SK-N-MC (cell line): ENCODE measurements around the gene ALG1L2.
"Not testable (repeated sequence)": the region's sequence is repeated elsewhere in the genome, so short reads cannot be mapped to it uniquely, and the experiment has no call there.

ENCODE experiments used
- DNase-seq: peaks from one replicate; pipeline ENCODE4 v3.0.0-alpha.2; 2011; ENCODE audit warnings: low read depth, low spot score
- H3K27ac ChIP-seq: fragments of 200-600 bp; sonication (generic); 2 replicates; pipeline ENCODE4 v1.5.1; 2016; ENCODE audit warnings: mixed run types
- H3K36me3 ChIP-seq: fragments of 200-600 bp; sonication (generic); 2 replicates; pipeline ENCODE4 v1.6.1; 2017; ENCODE audit warnings: antibody characterized with exemption, low read length, mixed read lengths; ENCODE audit not compliant: insufficient read depth
- H3K4me3 ChIP-seq: fragments of 200-600 bp; sonication (generic); 2 replicates; pipeline ENCODE4 v1.5.1; 2016
- H3K9ac ChIP-seq: fragments of 200-600 bp; sonication (generic); 2 replicates; pipeline ENCODE4 v1.8.0; 2017; ENCODE audit warnings: mixed run types, mixed read lengths; ENCODE audit not compliant: insufficient read length
- H3K9me3 ChIP-seq: fragments of 200-600 bp; sonication (generic); 2 replicates; pipeline ENCODE4 v1.6.1; 2017; ENCODE audit warnings: low read depth, mild to moderate bottlenecking, antibody characterized with exemption, low read length, moderate library complexity, mixed read lengths
- EZH2 ChIP-seq: fragments of 200-600 bp; sonication (generic); IDR thresholded peaks from one replicate; pipeline ENCODE4 v1.6.1; 2017; ENCODE audit warnings: antibody characterized with exemption
- FOXP2 ChIP-seq: optimal IDR thresholded peaks from 2 replicates; pipeline ENCODE3; 2011; ENCODE audit warnings: mild to moderate bottlenecking, moderate library complexity; ENCODE audit not compliant: insufficient read depth; ENCODE audit errors: extremely low read length, control extremely low read depth
- POLR2AphosphoS5 ChIP-seq: IDR thresholded peaks from 2 replicates; pipeline ENCODE4 v1.6.1; 2012; ENCODE audit warnings: mild to moderate bottlenecking, low read depth, low read length, borderline replicate concordance

Gene ALG1L2

GRCh38 chr3:130111865-130112747 is 30.5 kb downstream of the ALG1L2 start:
- not testable (repeated sequence) for H3K9me3 ChIP-seq, H3K36me3 ChIP-seq
- Histone ChIP-seq H3K9ac (peak overlapping the region; percentile 38), H3K27ac (peak overlapping the region; percentile 1; the same call in 1 of the 2 replicates), H3K4me3 (peak overlapping the region; percentile 90)
- peak; percentile 80 for DNase-seq
- peak; percentile 43; the same call in 1 of the 2 replicates for TF ChIP-seq POLR2AphosphoS5

DNA sequence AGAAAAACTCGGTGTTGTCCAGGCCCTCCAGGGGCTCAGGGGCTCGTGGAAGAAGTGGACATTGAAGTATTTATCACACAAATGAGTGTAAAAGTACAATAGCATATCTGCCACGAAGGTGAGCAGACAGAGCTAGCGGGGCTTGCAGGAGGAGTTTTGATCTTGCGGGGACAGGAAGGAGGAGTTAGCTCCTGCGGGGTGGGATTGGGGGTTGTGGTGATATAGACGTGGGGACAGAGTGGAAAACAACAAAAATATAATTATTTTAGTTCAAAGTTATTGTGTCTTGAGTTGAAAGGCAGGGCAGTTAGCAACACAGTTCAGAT is 31.1 kb downstream of the ALG1L2 start:
- not testable (repeated sequence) for DNase-seq, H3K27ac ChIP-seq, H3K9me3 ChIP-seq, H3K36me3 ChIP-seq
- Histone ChIP-seq H3K9ac (peak overlapping the region; percentile 38), H3K4me3 (peak overlapping the region; percentile 90)

DNA sequence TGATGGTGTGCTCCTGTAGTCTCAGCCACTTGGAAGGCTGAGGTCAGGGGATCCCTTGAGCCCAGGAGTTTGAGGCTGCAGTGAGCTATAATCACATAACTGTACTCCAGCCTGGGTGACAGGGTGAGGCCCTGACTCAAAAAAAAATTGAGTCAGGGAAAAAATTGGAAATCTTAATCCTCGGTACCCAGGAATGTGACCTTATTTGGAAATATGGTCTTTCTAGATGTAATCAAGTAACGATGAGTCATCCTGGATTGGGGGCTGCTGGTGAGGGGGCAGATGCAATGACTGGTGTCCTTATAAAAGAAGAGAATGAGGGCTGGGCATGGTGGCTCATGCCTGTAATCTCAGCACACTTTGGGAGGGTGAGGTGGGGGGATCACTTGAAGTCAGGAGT is 33.8 kb downstream of the ALG1L2 start:
- not testable (repeated sequence) for DNase-seq, H3K27ac ChIP-seq, H3K36me3 ChIP-seq, H3K9ac ChIP-seq, H3K4me3 ChIP-seq, H3K9me3 ChIP-seq

DNA sequence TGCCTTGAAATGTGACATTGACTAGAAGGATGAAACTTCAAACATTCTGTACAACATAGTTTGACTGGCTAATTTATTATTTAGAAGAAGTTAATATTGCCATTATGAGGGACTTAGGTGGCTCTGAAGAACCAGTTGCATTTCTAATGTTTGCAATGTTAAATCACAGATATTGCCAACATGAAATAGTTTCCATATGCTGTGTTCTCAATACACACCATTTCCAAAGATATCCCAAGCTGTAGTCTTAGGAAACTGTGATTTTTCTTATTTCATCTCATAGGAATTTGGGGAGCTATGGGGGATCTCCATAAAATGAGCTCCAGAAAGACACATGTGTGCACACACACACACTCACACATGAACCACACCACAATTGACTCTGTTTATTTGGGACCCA is 36.3 kb downstream of the ALG1L2 start:
- Histone ChIP-seq H3K4me3 (no peak overlapping the region), H3K27ac (no peak overlapping the region), H3K36me3 (no peaks in the 10 kb centered on the region), H3K9ac (no peak overlapping the region), H3K9me3 (no peaks in the 10 kb centered on the region)
- TF ChIP-seq EZH2 (no peak), POLR2AphosphoS5 (no peak), FOXP2 (no peak)
- DNase-seq: no peak

GRCh38 chr3:130119824-130120223 is 38.2 kb downstream of the ALG1L2 start:
- not testable (repeated sequence) for H3K4me3 ChIP-seq, DNase-seq, H3K27ac ChIP-seq, H3K9ac ChIP-seq, H3K36me3 ChIP-seq, H3K9me3 ChIP-seq

DNA sequence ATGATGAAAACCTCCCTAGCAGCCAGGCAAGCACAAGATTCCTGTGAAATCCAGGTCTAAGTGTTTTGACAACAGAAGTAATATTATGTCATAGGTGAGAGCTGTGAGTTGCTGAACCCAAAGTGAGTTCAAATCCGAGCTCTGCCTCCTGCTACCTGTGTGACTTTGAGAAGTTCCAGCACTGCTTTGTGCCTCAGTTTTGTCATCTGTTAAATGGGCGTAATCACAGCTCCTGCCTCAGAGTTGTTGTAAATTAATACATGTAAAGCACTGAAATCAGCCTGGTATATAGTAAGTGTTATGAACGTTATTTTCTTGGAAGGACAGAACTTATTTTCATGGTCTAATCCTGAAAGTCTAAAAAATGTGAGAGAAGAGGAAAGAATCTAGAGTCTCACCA is 38.7 kb downstream of the ALG1L2 start:
- not testable (repeated sequence) for H3K9me3 ChIP-seq, H3K9ac ChIP-seq, H3K36me3 ChIP-seq, H3K27ac ChIP-seq, DNase-seq, H3K4me3 ChIP-seq

DNA sequence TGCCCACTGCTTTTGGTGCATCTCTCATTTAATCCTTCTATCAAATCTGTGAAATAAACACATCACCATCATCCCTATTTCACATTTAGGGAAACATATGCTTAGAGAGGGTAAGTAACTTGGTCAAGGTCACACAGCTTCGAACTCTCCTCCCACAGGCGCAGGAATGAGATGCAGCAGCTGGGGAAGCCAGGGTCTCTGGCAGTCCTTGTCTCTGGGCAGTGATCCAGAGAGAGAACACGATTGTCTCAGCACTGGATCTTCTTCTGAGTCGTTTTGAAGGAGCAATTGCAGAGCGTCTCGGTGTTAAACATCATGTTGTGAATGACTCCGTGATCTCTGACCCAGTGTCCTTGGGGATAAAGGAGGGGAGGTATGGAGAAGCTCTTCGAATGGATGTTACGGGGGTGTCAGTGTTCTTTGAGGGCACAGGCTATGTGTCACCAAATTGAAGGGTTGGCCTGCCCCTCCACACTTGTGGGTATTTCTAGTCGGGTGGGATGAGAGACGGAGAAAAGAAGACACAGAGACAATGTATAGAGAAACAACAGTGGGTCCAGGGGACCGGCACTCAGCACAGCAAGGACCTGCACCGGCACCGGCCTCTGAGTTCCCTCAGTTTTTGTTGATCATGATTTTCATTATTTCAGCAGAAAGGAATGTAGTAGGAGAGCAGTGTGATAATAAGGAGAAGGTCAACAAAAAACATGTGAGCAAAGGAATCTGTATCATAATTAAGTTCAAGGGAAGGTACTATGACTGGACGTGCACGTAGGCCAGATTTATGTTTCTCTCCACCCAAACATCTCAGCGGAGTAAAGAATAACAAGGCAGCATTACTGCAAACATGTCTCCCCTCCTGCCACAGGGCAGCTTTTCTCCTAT is 41.5 kb downstream of the ALG1L2 start:
- H3K36me3 ChIP-seq, H3K9me3 ChIP-seq, H3K9ac ChIP-seq, DNase-seq, H3K27ac ChIP-seq, H3K4me3 ChIP-seq: not testable (repeated sequence)

- H3K9me3 ChIP-seq, H3K9ac ChIP-seq, H3K27ac ChIP-seq, DNase-seq, H3K4me3 ChIP-seq, H3K36me3 ChIP-seq: not testable (repeated sequence)
These were observed 43.8 kb downstream of the ALG1L2 start for GRCh38 chr3:130125406-130125805.

- H3K4me3 ChIP-seq, H3K36me3 ChIP-seq, DNase-seq, H3K9ac ChIP-seq, H3K27ac ChIP-seq, H3K9me3 ChIP-seq: not testable (repeated sequence)
These were observed 54.7 kb downstream of the ALG1L2 start for GRCh38 chr3:130136337-130136736.

DNA sequence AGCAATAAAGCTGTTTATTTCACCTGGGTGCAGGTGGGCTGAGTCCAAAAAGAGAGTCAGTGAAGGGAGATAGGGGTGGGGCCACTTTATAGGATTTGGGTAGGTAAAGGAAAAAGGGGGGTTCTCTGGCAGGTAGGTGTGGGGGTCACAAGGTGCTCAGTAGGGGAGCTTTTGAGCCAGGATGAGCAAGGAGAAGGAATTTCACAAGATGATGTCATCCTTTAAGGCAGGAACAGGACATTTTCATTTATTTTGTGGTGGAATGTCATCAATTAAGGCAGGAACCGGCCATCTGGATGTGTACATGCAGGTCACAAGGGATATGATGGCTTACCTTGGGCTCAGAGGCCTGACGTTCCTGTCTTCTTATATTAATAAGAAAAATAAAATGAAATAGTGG is 56.1 kb downstream of the ALG1L2 start:
- not testable (repeated sequence) for H3K4me3 ChIP-seq, DNase-seq, H3K36me3 ChIP-seq, H3K9ac ChIP-seq, H3K27ac ChIP-seq, H3K9me3 ChIP-seq

GRCh38 chr3:130138992-130139391 is 57.4 kb downstream of the ALG1L2 start:
- not testable (repeated sequence) for H3K36me3 ChIP-seq, H3K27ac ChIP-seq, DNase-seq, H3K9me3 ChIP-seq, H3K9ac ChIP-seq, H3K4me3 ChIP-seq

DNA sequence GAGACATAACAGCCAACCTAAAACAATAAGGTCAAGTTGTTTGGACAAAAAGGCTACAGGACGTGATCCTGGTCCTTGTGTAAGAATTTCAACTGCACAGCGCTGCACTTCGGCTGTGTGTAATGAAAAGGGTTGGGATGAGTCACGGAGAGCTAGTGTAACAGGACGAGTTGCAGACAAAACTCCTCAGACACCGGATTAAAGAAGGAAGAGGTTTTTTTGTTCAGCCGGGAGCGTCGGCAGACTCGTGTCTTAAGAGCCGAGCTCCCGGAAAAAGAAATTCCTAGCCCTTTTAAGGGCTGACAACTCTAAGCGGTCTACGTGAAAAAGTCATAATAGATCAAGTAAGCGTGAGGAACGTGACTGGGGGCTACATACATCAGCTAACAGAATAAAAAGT is 59.1 kb downstream of the ALG1L2 start:
- not testable (repeated sequence) for H3K27ac ChIP-seq, H3K4me3 ChIP-seq, H3K9me3 ChIP-seq, DNase-seq, H3K9ac ChIP-seq, H3K36me3 ChIP-seq

- not testable (repeated sequence) for H3K27ac ChIP-seq, H3K9me3 ChIP-seq, DNase-seq, H3K36me3 ChIP-seq, H3K9ac ChIP-seq, H3K4me3 ChIP-seq
These were observed 62.2 kb downstream of the ALG1L2 start for GRCh38 chr3:130143648-130144327.
